ENCODE measurements around the gene DNAI2. TPM values are rescaled to one million over a fixed set of nuclear protein-coding genes. Genes with fewer than 3 reads are reported as not detected.

DNAI2 gene
- total and polyA plus RNA-seq, 3 donors from 2014 or later, result 19.6 to 80.5 (median 26.9) TPM

- H3K4me1 ChIP-seq, result no peaks in the 10 kb centered on the region
- no peak for TF ChIP-seq POLR2A (IDR thresholded peaks at IDR 0.05)
- no peak for TF ChIP-seq CTCF (IDR thresholded peaks at IDR 0.05)
- WGBS, 2 donors, result 90 to 93% methylated on average over 10 of the region's 10 CpGs
These were observed 44.4 kb downstream of the DNAI2 start for GRCh38 chr17:74318391-74318790.

GRCh38 chr17:74324521-74324920 lies 50.5 kb downstream of the DNAI2 start:
- no peaks in the 10 kb centered on the region for H3K36me3 ChIP-seq (ENCODE audit: low read depth, missing control alignments)
- H3K27me3 ChIP-seq, result no peaks in the 10 kb centered on the region
- H3K4me3 ChIP-seq, result no peak overlapping the region
- no peak overlapping the region for H3K27ac ChIP-seq
- H3K9me3 ChIP-seq, result no peaks in the 10 kb centered on the region
- DNase-seq, result no peak
- TF ChIP-seq CTCF (IDR thresholded peaks at IDR 0.05), result no peak
- no peak for TF ChIP-seq POLR2A (IDR thresholded peaks at IDR 0.05)
- peaks cover 8% of the 10 kb centered on the region for H3K4me1 ChIP-seq
- 84 to 87% methylated on average over 6 of the region's 6 CpGs for WGBS, 2 donors
- intact Hi-C loops (cut with DNase I; ENCODE audit: low total_unique reads), result no loop called here

More at GRCh38 chr17:74318391-74318790, 44.4 kb downstream of the DNAI2 start:
- no peak for DNase-seq
- H3K9me3 ChIP-seq, result no peaks in the 10 kb centered on the region
- H3K27me3 ChIP-seq, result no peaks in the 10 kb centered on the region
- H3K27ac ChIP-seq, result no peak overlapping the region
- no peak overlapping the region for H3K4me3 ChIP-seq
- intact Hi-C loops (cut with DNase I; ENCODE audit: low total_unique reads), result no loop called here
- no peaks in the 10 kb centered on the region for H3K36me3 ChIP-seq (ENCODE audit: low read depth, missing control alignments)

GRCh38 chr17:74325376-74325742 lies 51.3 kb downstream of the DNAI2 start:
- Histone ChIP-seq H3K4me3 (peak overlapping the region; percentile 33 to 41), H3K27me3 (no peaks in the 10 kb centered on the region), H3K36me3 (ENCODE audit: low read depth, missing control alignments) (no peaks in the 10 kb centered on the region), H3K4me1 (peaks cover 8% of the 10 kb centered on the region), H3K27ac (no peak overlapping the region), H3K9me3 (no peaks in the 10 kb centered on the region)
- WGBS, 2 donors, result 30% methylated on average over 11 of the region's 11 CpGs; no CpG with 5 or more reads in 1 of the 2 donors
- no peak for TF ChIP-seq CTCF (IDR thresholded peaks at IDR 0.05)
- TF ChIP-seq POLR2A (IDR thresholded peaks at IDR 0.05), result no peak
- DNase-seq, result no peak
- intact Hi-C loops (cut with DNase I; ENCODE audit: low total_unique reads), result no loop called here

GRCh38 chr17:74325743-74326379 lies 51.8 kb downstream of the DNAI2 start, which contains the start of gene KIF19:
Gene KIF19 (plus strand): TSS chr17:74326226. CDS start chr17:74326350, 124 bp downstream.
- H3K27ac ChIP-seq, result no peak within 1 kb of the TSS
- H3K9me3 ChIP-seq, result no peaks in the 10 kb centered on the region
- H3K27me3 ChIP-seq, result no peaks in the 10 kb centered on the region
- TF ChIP-seq CTCF (IDR thresholded peaks at IDR 0.05), result no peak
- no peak for TF ChIP-seq POLR2A (IDR thresholded peaks at IDR 0.05)
- 6% methylated on average over 38 of the region's 73 CpGs; no CpG with 5 or more reads in 1 of the 2 donors for WGBS, 2 donors
- H3K4me3 ChIP-seq, result peak within 1 kb of the TSS; percentile 33 to 41
- peaks cover 8% of the 10 kb centered on the region for H3K4me1 ChIP-seq
- intact Hi-C loops (cut with DNase I; ENCODE audit: low total_unique reads), result no loop called here
- no peaks in the 10 kb centered on the region for H3K36me3 ChIP-seq (ENCODE audit: low read depth, missing control alignments)
- DNase-seq, result peak; percentile 26

GRCh38 chr17:74326506-74326905 lies 52.5 kb downstream of the DNAI2 start:
- intact Hi-C loops (cut with DNase I; ENCODE audit: low total_unique reads), result no loop called here
- Histone ChIP-seq H3K27me3 (no peaks in the 10 kb centered on the region), H3K27ac (no peak overlapping the region), H3K36me3 (ENCODE audit: low read depth, missing control alignments) (no peaks in the 10 kb centered on the region), H3K9me3 (no peaks in the 10 kb centered on the region), H3K4me1 (peaks cover 8% of the 10 kb centered on the region), H3K4me3 (peak overlapping the region in 1 of 2 donors; percentile 33)
- no peak for TF ChIP-seq CTCF (IDR thresholded peaks at IDR 0.05)
- 34 to 48% methylated on average over 10 of the region's 10 CpGs for WGBS, 2 donors
- DNase-seq, result no peak

Measured in testis (tissue), 3 donors.